GM18508 (cell line): ENCODE data around the gene SREK1.

Experiments used
- ATAC-seq: cut with Tn5 transposase; IDR thresholded peaks from one replicate; pipeline ENCODE4 v1.9.1; 2021; ENCODE audit warnings: moderate number of reproducible peaks; ENCODE audit not compliant: insufficient read depth, unreplicated experiment

The SREK1 gene

GRCh38 chr5:66161356-66161755 is 17.3 kb downstream of the SREK1 start:
- ATAC-seq, result no peak

DNA sequence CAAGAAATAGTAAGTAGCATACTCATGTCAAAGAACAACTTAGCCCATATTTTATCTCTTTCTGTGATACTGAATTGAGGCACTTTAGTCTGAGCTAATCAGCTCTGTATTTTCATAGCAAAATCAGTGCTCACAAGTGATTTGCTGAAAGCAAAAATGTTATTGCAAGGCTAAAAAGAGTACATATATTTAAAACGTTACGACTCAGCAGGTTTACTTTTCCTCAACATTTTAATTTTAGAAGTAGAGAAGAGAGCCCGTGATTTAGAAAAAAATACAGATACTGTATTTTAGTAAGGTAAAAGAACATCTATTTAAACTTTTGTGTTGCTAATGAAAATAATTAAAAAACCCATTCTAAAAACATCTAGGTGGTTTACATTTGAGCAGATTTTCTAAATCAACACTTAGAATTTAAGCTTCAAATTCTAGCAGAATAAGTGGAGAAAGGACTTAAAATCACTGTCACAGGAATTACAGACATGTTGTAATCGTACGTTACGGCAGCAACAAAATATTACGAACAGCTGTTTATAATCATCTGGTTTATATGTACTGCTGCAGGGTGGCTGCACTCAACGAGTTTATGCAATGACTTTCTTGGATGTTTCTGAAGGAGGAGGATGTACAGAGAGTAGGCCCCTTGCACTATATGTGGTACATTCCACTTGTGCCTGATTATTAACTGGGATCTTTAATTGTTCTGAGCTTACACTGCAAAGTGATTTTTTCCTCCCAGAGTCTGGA is 20.1 kb downstream of the SREK1 start:
- no peak for ATAC-seq

DNA sequence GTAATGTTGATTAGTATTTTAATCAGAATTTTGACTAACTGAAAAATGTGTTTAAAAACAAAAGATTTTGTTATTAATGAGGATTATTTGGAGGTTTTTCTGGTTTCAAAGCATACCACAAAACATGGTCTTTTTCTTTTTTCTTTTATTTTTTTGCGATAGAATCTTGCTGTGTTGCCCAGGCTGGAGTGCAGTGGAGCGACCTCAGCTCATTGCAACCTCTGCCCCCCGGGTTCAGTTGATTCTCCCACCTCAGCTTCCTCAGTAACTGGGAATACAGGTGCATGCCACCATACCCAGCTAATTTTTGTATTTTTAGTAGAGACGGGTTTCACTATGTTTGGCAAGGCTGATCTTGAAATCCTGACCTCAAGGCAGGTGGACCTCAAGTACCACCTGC is 24.1 kb downstream of the SREK1 start:
- no peak for ATAC-seq

GRCh38 chr5:66169534-66169933 is 25.4 kb downstream of the SREK1 start:
- ATAC-seq, result no peak

DNA sequence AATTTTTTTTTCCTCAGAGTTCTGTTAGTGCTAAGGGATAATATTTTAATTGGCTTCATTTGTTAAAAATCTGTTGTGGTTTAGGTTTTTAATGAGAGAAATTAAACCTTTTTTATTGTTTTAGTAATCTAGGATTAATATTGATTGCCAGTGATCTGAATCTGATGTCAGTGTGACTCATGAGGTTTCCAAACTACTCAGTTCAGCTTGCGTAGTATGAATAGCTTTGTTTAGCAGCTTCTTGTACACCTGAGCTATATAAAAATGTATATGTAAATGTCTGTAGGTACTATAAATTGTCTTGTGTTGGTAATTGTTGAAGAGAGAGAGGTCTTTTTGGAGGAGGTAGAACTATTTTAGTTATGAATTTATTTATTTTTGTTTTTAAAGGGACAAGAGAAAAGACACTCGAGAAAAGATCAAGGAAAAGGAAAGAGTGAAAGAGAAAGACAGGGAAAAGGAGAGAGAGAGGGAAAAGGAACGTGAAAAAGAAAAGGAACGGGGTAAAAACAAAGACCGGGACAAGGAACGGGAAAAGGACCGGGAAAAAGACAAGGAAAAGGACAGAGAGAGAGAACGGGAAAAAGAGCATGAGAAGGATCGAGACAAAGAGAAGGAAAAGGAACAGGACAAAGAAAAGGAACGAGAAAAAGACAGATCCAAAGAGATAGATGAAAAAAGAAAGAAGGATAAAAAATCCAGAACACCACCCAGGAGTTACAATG is 26.3 kb downstream of the SREK1 start:
- no peak for ATAC-seq

DNA sequence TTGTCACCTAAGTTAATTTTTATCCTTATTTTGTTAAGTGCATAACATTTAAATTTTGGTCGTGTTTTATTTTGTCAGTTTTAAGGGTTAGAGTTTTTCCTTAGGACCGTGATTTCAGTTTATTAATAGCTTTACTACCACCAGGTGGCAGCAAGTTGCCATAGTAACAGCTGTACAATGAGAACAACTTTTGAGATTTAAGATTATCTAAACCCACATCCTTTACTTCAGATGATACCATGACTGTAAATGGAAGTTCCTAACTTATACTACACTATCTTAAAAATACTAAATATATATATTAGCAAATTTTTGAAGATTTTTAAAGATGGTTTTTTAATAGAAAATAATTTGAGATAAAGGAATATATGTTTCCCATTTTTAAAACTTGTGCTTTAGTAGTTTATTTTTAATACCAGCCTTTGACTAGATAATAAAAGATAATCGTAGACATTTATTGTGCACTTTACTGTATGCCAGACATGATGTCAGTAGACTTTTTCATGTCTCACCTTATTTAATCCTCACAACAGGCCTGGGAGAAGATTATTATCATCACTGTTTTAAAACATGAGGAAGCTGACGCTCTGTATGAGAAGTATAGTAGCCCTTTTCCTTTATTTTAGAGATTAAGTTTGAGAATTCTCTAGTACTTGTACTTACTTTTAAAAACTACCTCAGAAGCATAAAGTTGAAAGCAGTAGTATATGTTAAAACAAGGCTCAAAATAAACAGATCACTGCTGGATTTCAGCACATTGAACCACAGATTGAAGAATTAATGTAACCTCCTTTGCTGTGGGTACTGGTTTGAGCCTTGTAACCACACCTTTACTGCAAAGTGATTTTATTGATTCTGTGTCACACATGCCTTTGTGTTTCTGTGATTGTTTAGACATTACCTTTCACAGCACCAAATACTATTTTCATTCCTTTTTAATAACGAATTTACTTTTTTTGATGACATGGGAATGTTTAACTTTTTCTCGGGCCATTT is 27.5 kb downstream of the SREK1 start:
- no peak for ATAC-seq

GRCh38 chr5:66174338-66174737 is 30.2 kb downstream of the SREK1 start:
- ATAC-seq, result no peak

DNA sequence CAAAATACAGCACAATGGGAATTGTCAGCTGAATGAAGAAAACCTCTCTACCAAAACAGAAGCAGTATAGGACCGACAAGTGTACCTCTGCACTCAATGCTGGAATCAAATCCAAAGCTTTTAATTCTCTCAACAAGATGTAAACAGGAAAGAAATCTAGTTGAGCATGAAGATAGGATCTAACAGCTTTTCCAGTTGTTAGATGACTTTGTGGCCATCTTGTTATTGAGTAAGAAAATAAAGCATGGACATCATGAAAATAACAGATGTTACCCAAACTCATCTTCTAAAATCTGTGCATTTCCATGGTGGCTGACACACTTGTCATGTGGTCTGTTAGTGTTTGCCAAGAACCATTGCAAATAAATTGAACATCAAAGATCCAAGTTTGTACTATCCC is 34.7 kb downstream of the SREK1 start:
- ATAC-seq, result no peak

DNA sequence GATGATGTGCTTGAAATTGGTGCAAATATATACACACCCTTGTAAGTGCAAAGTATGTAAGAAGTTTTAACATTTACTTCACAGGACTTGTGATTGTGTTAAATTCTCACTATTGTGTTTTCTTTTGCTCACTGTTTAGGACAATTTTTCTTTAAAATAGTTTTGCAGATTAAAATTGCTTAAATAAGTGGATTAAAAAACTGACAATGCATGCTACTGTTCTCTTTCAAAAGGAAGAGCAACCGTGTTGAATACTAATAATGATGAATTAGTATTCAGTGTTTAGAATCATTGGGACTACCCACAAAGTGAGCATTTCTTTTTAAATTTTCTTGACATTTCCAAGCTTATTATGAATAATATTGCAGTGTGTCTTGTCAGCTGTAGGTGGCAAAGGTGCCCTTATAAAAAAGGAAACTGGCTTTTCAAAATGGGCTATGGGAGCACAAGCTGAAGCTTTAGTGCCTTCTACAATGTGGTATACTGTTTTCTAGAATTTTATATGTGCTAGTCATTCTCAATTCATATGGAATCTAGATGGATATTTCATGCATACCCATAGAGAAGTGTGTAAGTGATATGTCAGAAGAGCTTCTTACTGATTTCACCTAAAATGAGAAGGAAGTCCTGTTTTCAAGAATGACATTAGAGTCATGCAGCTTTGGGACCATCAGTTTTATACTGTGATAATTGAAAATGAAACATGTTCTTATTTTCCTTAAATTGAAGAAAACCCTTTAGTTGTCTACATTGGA is 35.4 kb downstream of the SREK1 start:
- ATAC-seq, result no peak

DNA sequence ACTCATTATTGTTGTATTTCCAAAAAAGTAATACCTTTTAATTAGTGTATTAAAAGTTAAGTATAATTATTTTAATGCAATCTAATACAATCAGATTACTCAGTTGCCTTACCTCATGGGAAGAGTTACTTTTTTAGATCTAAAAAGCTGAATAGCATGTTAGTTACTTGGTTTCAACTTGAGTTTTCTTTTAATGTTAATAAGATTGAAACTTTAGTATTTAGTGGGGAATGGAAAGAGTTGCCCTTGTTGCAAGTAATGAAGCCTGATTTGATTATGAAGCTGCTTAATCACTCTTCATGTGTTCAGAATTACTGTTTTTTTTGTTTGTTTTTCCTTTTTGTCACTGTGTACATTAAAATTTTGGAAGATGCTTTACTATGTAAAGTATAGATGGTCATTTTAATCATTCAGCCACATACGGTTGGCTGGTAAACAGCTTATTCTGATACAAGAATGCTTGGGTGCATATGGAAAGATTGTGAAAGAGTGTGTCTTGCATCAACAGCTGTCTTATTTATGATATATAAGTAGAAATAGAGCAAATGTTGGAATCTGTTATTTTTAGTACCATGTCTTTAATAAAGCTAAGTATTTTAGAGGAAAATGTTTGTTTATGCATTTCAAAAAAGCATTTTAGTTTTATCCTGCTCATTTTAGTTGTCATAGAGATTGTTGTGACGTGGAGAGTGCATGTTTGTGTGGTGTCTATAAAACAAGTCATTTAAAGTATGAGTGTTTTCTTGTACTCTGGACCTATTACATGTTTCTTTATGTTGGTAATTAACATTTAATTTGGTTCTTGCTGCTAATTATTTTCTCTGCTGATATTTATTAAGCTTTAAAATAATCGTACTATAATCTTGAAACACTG is 36.4 kb downstream of the SREK1 start:
- ATAC-seq, result no peak

DNA sequence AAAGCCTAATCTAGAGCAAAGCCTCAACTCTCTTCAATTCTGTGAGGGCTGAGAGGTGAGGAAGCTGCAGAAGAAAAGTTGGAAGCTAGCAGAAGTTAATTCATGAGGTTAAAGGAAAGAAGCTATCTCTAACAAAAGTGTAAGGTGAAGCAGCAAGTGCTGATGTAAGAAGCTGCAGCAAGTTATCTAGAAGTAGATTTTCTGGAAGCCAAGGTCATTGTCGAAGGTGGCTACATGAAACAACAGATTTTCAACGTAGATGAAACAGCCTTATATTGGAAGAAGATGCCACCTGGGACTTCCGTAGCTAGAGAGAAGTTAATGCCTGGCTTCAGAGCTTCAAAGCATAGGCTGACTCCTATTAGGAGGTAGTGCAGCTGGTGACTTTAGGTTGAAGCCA is 42.0 kb downstream of the SREK1 start:
- ATAC-seq, result no peak

DNA sequence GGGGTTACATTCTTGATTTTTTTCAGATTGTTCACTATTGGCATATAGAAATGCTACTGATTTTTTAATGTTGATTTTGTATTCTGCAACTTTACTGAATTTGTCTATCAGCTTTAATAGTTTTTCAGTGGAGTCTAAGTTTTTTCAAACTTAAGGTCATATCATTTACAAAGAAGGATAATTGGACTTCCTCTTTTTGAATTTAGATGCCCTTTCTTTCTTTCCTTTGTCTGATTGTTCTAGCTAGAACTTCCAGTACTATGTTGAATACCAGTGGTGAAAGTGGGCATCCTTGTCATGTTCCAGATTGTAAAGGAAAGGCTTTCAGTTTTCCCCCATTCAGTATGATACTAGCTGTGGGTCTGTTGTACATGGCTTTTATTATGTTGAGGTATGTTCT is 49.3 kb downstream of the SREK1 start:
- no peak for ATAC-seq

- no peak for ATAC-seq
These were observed 53.8 kb downstream of the SREK1 start for GRCh38 chr5:66197764-66198405.

- ATAC-seq, result no peak
These were observed 54.7 kb downstream of the SREK1 start for GRCh38 chr5:66198837-66199236.

GRCh38 chr5:66203531-66203930 is 59.4 kb downstream of the SREK1 start:
- no peak for ATAC-seq

DNA sequence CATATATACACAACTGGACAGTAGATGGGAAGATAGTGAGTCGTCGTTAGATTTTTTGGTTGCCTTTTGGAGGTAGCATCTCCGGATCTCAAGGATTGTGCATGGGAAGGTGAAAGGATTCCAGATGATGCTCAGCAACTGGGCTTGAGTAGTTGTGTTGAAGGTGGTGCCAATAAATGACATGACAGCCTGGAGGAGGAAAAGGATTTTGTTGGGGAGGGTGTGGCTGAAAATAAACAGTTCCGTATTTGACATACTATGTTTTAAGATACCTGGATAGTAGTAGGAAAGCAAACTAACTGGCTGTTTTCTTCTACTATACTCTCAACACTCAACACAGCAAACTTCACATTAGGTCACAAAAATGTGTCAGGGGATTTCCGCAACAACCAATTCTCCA is 62.4 kb downstream of the SREK1 start:
- no peak for ATAC-seq

- no peak for ATAC-seq
These were observed 63.9 kb downstream of the SREK1 start for GRCh38 chr5:66207800-66208561.

DNA sequence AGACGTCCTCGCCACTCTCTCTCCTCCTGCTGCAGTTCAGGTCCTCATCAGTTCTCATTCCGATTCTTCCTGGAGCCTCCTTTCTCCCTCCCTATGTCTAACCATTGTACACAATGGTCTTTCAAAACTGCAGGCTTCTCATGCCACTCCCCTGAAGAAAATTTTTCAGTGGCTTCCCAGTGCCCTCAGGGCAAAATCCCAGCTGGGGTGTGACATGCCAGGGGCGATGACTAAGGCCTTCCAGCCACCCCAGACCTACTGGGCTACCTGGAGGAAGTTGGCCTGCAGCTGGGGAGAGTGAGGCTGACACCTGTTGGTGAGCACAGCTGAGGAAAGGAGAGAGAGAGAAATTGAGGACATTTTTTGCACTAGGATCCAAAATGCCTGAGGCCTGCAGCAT is 65.2 kb downstream of the SREK1 start:
- no peak for ATAC-seq
